Ascending aorta (tissue), 2 donors: Measurements from ENCODE around the gene HMCN2. TPM values are rescaled to one million over a fixed set of nuclear protein-coding genes. Genes with fewer than 3 reads are reported as not detected.

Experiments used
- DNase-seq, 2 donors: peaks; one replicate each; pipeline ENCODE4 v3.0.0-alpha.2; 2019; ENCODE audit warnings: low spot score in 2 of 2
- H3K27ac ChIP-seq, 2 donors: fragments of 200-600 bp; sonication (generic); one replicate each; pipeline ENCODE4 v1.5.1; 2016 to 2017; ENCODE audit warnings: mild to moderate bottlenecking in 1 of 2
- H3K27me3 ChIP-seq: fragments of 200-600 bp; sonication (generic); one replicate; pipeline ENCODE4 v1.5.1; 2017
- H3K36me3 ChIP-seq, 2 donors: fragments of 200-600 bp; sonication (generic); one replicate each; pipeline ENCODE4 v1.5.1; 2016
- H3K4me1 ChIP-seq, 2 donors: fragments of 200-600 bp; sonication (generic); one replicate each; pipeline ENCODE4 v1.5.1; 2016 to 2017; ENCODE audit warnings: mild to moderate bottlenecking in 1 of 2
- H3K4me3 ChIP-seq, 2 donors: fragments of 200-600 bp; sonication (generic); one replicate each; pipeline ENCODE4 v1.5.1; 2016 to 2017; ENCODE audit warnings: mild to moderate bottlenecking in 1 of 2
- H3K9me3 ChIP-seq, 2 donors: fragments of 200-600 bp; sonication (generic); one replicate each; pipeline ENCODE4 v1.5.1; 2016
- intact Hi-C: fragments of 100-400 bp; cut with DNase I; formaldehyde crosslinking; loops from one replicate; pipeline ENCODE4 v1.15.1; 2023
- total RNA-seq: library from RNA; depleted of rRNA; stranded (reverse); fragments of >200 nt; gene quantifications from one replicate; pipeline ENCODE4 v1.1.0, GENCODE V29; 2016
- TF ChIP-seq, protein P1 (sequence below), 3 experiments: fragments of 200-600 bp in 2 of 3; fragments of 450-650 bp in 1 of 3; sonication (generic) in 2 of 3; IDR thresholded peaks; one replicate each; pipeline ENCODE4 v1.5.1; 2016 to 2019; ENCODE audit warnings: antibody characterized with exemption in 3 of 3, mild to moderate bottlenecking in 1 of 3, moderate library complexity in 1 of 3

The HMCN2 gene
- total RNA-seq, 1 donor from 2014 or later = 7.5 TPM

DNA sequence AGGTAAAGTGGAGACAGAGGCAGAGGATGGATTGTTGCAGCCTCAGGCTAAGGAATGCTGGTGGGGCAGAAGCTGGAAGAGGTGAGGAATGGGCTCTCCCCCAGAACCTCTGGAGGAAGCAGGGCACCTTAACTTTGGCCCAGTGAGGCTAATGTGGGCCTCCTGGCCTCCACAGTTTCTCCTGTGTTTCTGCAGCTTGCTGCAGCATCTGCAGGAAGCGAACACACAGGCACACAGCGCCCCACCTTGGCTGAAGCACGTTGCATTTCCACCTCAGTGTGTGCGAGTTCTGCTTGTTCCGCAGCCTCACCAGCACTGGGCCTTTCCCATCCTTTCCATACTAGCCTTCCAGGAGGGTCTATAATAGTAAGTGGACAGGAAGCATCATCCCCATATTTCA lies 152.0 kb downstream of the HMCN2 start:
- H3K4me3 ChIP-seq = no peak overlapping the region
- DNase-seq = no peak
- no peaks in the 10 kb centered on the region for H3K27me3 ChIP-seq
- no peaks in the 10 kb centered on the region for H3K9me3 ChIP-seq
- TF ChIP-seq, protein P1, sequence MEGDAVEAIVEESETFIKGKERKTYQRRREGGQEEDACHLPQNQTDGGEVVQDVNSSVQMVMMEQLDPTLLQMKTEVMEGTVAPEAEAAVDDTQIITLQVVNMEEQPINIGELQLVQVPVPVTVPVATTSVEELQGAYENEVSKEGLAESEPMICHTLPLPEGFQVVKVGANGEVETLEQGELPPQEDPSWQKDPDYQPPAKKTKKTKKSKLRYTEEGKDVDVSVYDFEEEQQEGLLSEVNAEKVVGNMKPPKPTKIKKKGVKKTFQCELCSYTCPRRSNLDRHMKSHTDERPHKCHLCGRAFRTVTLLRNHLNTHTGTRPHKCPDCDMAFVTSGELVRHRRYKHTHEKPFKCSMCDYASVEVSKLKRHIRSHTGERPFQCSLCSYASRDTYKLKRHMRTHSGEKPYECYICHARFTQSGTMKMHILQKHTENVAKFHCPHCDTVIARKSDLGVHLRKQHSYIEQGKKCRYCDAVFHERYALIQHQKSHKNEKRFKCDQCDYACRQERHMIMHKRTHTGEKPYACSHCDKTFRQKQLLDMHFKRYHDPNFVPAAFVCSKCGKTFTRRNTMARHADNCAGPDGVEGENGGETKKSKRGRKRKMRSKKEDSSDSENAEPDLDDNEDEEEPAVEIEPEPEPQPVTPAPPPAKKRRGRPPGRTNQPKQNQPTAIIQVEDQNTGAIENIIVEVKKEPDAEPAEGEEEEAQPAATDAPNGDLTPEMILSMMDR (IDR thresholded peaks at IDR 0.05) = no peak
- H3K27ac ChIP-seq = no peak overlapping the region
- H3K4me1 ChIP-seq = no peaks in the 10 kb centered on the region
- intact Hi-C loops = no loop called here
- H3K36me3 ChIP-seq = no peaks in the 10 kb centered on the region

- no peaks in the 10 kb centered on the region for H3K36me3 ChIP-seq
- no peaks in the 10 kb centered on the region for H3K9me3 ChIP-seq
- intact Hi-C loops = no loop called here
- no peaks in the 10 kb centered on the region for H3K4me1 ChIP-seq
- TF ChIP-seq, protein P1 (IDR thresholded peaks at IDR 0.05) = no peak
- no peaks in the 10 kb centered on the region for H3K27me3 ChIP-seq
- H3K27ac ChIP-seq = no peak overlapping the region
- H3K4me3 ChIP-seq = no peak overlapping the region
- DNase-seq = no peak
Observed at GRCh38 chr9:130418776-130419175, 153.2 kb downstream of the HMCN2 start.

GRCh38 chr9:130419521-130420035 lies 154.0 kb downstream of the HMCN2 start:
- Histone ChIP-seq H3K9me3 (no peaks in the 10 kb centered on the region), H3K4me3 (no peak overlapping the region), H3K27me3 (no peaks in the 10 kb centered on the region), H3K4me1 (no peaks in the 10 kb centered on the region), H3K36me3 (no peaks in the 10 kb centered on the region), H3K27ac (no peak overlapping the region)
- DNase-seq = no peak
- intact Hi-C loops = no loop called here
- TF ChIP-seq, protein P1 (IDR thresholded peaks at IDR 0.05) = no peak

DNA sequence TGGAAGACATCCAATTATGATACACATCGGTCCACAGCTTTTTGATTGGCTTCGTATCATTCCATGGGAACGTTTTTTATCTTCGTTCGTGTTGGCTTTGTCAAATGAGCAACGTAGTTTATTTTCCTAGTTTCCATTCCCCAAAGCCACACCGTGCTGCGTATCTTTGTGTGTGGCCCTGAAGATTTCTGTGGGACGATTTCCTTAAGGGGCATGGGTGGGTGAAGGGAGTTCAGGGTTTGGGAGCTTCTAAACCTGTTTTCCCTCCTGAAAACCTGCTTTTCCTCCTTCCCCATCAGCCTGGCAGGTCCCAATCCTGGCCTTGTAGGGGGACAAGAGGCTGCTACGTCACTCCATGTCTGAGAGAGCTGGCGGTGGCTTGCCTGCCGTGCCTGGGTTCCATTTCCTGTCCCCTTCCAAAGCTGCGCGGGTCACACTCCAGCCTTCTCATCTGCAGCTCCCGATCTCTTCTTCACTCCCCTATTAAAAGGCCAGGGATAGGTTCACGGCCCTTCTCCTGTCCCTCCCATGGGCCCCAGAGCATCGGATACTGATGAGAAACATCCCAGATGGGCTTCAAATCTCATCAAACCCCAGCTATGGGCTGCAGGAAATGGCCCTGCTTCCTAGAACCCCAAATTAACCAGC lies 155.7 kb downstream of the HMCN2 start:
- DNase-seq = no peak
- H3K27me3 ChIP-seq = no peaks in the 10 kb centered on the region
- TF ChIP-seq, protein P1 (IDR thresholded peaks at IDR 0.05) = no peak
- H3K4me3 ChIP-seq = no peak overlapping the region
- no peaks in the 10 kb centered on the region for H3K4me1 ChIP-seq
- intact Hi-C loops = no loop called here
- no peak overlapping the region for H3K27ac ChIP-seq
- H3K9me3 ChIP-seq = no peaks in the 10 kb centered on the region
- H3K36me3 ChIP-seq = no peaks in the 10 kb centered on the region

GRCh38 chr9:130421802-130422276 lies 156.3 kb downstream of the HMCN2 start:
- H3K4me3 ChIP-seq = no peak overlapping the region
- H3K4me1 ChIP-seq = no peaks in the 10 kb centered on the region
- DNase-seq = no peak
- no peak overlapping the region for H3K27ac ChIP-seq
- TF ChIP-seq, protein P1 (IDR thresholded peaks at IDR 0.05) = no peak
- no peaks in the 10 kb centered on the region for H3K27me3 ChIP-seq
- H3K36me3 ChIP-seq = no peaks in the 10 kb centered on the region
- no peaks in the 10 kb centered on the region for H3K9me3 ChIP-seq
- intact Hi-C loops = no loop called here
